HG03469 (cell line): ENCODE measurements around the gene NPHP3.
"Not testable (repeated sequence)": the region's sequence is repeated elsewhere in the genome, so short reads cannot be mapped to it uniquely, and the experiment has no call there.

Source experiments
- ATAC-seq: cut with Tn5 transposase; IDR thresholded peaks from one replicate; pipeline ENCODE4 v1.9.1; 2021; ENCODE audit warnings: mild to moderate bottlenecking, moderate library complexity, moderate number of reproducible peaks; ENCODE audit not compliant: unreplicated experiment

NPHP3 gene

DNA sequence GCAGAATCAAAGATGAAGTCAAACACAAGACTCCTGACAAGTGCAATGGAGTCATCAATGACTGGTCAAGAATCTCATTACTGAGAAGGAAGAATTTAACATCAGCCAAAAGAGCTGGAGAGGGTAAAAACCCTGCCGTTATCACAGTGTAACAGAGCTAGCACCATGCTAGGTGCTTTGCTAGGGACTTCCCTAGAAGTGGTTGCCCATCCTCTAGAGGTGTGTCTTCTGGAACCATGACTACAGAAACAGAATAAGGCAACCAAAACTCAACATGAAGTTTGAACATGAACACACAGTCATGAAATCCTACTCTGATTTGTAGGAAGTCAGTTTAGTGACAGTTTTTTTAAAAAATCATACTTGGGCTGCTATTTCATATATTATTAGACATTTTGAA, 72.1 kb downstream of the NPHP3 start:
- ATAC-seq, result no peak

GRCh38 chr3:132645058-132645457, 77.2 kb downstream of the NPHP3 start:
- no peak for ATAC-seq

GRCh38 chr3:132643366-132643765, 78.8 kb downstream of the NPHP3 start:
- ATAC-seq, result no peak

DNA sequence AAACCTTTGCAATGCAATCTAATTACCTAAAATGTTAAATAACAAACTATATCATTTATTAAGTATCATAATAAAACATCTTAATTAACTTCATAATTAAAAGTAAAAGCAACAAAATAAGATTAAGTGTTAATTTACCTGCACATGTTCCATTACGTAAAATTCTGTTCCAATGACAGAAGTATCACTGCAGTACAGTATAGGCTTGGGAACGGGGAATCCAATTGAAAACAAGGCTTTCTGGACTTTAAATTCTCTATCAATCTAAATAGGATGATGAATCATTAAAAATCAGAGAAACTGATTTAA, 79.7 kb downstream of the NPHP3 start:
- ATAC-seq, result no peak

GRCh38 chr3:132641837-132642538, 80.2 kb downstream of the NPHP3 start:
- no peak for ATAC-seq

GRCh38 chr3:132641427-132641826, 80.8 kb downstream of the NPHP3 start:
- not testable (repeated sequence) for ATAC-seq

- no peak for ATAC-seq
These were observed 83.5 kb downstream of the NPHP3 start for GRCh38 chr3:132638706-132639105.

GRCh38 chr3:132637590-132637989, 84.6 kb downstream of the NPHP3 start:
- ATAC-seq, result no peak

- ATAC-seq, result no peak
These were observed 87.2 kb downstream of the NPHP3 start for GRCh38 chr3:132635052-132635451.
